ENCODE results near the gene SERPINB10.

- no peak for TF ChIP-seq CTCF (conservative IDR thresholded peaks at IDR 0.05; ENCODE audit: low read length)
- TF ChIP-seq EZH2phosphoT487 (IDR thresholded peaks at IDR 0.05; ENCODE audit: borderline replicate concordance): no peak
Observed at GRCh38 chr18:63960891-63961290, 53.1 kb downstream of the SERPINB10 start.
